Activated T-cell treated with anti-CD3 and anti-CD28 coated beads, Interleukin-2, amount 50 U/mL, for 72 hours (primary cell): ENCODE measurements around the gene GDF2. TPM values are rescaled to one million over a fixed set of nuclear protein-coding genes. Genes with fewer than 3 reads are reported as not detected.

Source experiments
- ATAC-seq, 2 donors: fragments of 150-1000 bp; cut with Tn5 transposase; replicated peaks in 1 of 2; 2 replicates each; pipeline ENCODE4 v1.10.0; 2021; ENCODE audit warnings: moderate library complexity in 2 of 2, mild to moderate bottlenecking in 1 of 2
- DNase-seq, 2 donors: peaks; one replicate each; pipeline ENCODE4 v3.0.0; 2021 to 2022; ENCODE audit warnings: mixed read lengths in 1 of 2
- H3K27ac Mint-ChIP-seq: one replicate; pipeline ENCODE4 v1.8.0; 2022; ENCODE audit warnings: mild to moderate bottlenecking, moderate library complexity, mixed read lengths
- H3K27me3 Mint-ChIP-seq: one replicate; pipeline ENCODE4 v1.8.0; 2022; ENCODE audit warnings: low read depth, mixed read lengths
- H3K36me3 Mint-ChIP-seq, 2 donors: one replicate each; pipeline ENCODE4 v1.8.0; 2022; ENCODE audit warnings: mixed read lengths in 2 of 2, mild to moderate bottlenecking in 1 of 2; ENCODE audit not compliant: insufficient read depth in 2 of 2
- H3K4me1 Mint-ChIP-seq: one replicate; pipeline ENCODE4 v1.8.0; 2022; ENCODE audit warnings: low read depth, mixed read lengths
- H3K4me3 Mint-ChIP-seq, 2 donors: one replicate each; pipeline ENCODE4 v1.8.0; 2022; ENCODE audit warnings: mild to moderate bottlenecking in 2 of 2, mixed read lengths in 2 of 2, moderate library complexity in 2 of 2
- H3K9me3 Mint-ChIP-seq, 2 donors: one replicate each; pipeline ENCODE4 v1.8.0; 2022; ENCODE audit warnings: mixed read lengths in 2 of 2
- total RNA-seq, 2 donors: library from RNA; stranded (reverse); gene quantifications; one replicate each; pipeline ENCODE4 v1.2.3, GENCODE V29; 2022

Gene GDF2
- total RNA-seq, 2 donors from 2014 or later = not detected

DNA sequence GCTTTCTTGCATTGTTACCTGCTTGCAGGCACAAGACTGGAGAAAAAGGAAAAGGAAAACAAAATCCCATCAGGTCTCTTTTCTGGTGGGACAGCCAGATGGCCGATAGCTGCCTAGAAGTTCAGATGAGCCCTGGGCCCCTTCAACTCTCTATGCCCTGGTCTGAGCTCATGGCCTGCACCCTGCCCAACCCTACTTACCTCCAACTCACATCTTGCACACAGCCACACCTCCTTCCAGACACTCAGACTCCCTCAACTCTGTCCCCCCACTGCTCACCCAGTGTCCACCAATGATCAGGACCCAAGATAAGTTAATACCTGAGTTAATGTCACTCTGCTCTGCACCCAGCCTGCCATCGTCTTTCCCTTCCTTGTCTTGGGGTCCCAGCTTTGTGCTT, 36.8 kb downstream of the GDF2 start:
- H3K27me3 Mint-ChIP-seq = no peaks in the 10 kb centered on the region
- no peak for DNase-seq
- no peak overlapping the region for H3K4me3 Mint-ChIP-seq
- no peak overlapping the region for H3K27ac Mint-ChIP-seq
- ATAC-seq = no peak
- no peaks in the 10 kb centered on the region for H3K4me1 Mint-ChIP-seq
- H3K36me3 Mint-ChIP-seq = no peaks in the 10 kb centered on the region
- no peaks in the 10 kb centered on the region for H3K9me3 Mint-ChIP-seq

DNA sequence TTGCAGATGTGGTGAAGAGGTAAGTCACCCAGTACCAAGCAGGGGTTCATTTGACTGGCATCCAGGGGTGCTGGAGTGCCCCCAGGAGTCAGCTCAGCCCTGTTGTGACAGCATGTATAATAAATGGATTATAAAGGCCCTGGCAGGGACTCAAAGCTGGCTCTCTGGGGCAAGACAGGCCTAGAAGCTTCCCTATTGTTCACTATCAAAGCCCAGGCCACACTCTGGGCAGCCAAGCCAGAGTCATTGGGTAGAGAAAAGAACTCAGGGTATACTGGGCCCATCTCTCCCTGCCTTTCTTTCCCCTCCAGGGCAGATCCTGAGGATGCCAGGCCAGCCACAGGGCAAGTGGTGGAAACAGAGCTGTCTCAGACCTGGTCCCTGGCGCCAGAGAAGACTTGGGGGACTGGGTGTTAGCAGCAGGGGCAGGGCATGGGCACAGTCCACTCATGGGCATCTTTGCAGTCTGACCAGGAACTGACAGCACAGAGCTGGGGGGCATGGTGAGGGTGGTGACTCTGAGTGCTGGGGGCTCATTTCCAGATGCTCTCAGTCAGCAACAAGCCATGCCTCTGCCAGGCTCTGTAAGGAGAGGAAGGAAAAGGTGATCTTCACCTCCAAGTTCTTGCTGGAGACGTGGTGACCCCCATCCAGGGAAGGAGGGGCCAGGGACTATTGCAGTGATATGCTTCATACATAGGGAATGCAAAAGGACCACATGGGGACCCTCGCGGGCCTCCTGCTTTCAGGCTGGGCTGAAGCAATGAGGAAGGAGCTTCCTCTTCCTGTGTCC, 37.6 kb downstream of the GDF2 start:
- Mint-ChIP-seq H3K27ac (no peak overlapping the region), H3K36me3 (no peaks in the 10 kb centered on the region), H3K4me3 (no peak overlapping the region), H3K4me1 (no peaks in the 10 kb centered on the region), H3K9me3 (no peaks in the 10 kb centered on the region), H3K27me3 (no peaks in the 10 kb centered on the region)
- no peak for ATAC-seq
- DNase-seq = no peak

DNA sequence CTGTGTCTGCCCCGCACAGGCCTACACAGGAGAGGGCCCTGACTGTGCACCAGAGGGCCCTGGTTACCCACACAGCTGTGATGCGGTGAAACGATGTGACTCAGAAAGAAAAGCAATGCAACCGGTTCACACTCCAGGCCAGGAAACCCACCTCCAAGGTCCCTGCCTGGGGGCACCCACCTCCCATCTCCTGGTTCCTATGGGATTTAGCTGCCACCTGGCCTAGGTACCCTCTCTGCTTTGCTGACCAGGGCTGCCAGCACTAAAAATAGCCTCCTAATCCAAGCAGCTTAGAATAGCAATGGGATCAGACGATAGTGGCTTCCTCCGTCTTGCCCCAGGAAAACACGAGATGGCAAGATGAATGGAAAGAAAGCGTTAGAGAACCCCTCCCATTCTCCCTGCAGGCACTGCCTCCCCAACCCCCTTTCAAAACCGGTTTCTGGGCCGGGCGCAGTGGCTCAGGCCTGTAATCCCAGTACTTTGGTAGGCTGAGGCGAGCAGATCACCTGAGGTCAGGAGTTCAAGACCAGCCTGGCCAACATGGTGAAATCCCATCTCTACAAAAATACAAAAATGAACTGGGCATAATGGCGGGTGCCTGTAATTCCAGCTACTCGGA, 38.3 kb downstream of the GDF2 start:
- Mint-ChIP-seq H3K36me3 (no peaks in the 10 kb centered on the region), H3K27ac (no peak overlapping the region), H3K9me3 (no peaks in the 10 kb centered on the region), H3K4me1 (no peaks in the 10 kb centered on the region), H3K4me3 (no peak overlapping the region), H3K27me3 (no peaks in the 10 kb centered on the region)
- DNase-seq (no peak), ATAC-seq (no peak)

DNA sequence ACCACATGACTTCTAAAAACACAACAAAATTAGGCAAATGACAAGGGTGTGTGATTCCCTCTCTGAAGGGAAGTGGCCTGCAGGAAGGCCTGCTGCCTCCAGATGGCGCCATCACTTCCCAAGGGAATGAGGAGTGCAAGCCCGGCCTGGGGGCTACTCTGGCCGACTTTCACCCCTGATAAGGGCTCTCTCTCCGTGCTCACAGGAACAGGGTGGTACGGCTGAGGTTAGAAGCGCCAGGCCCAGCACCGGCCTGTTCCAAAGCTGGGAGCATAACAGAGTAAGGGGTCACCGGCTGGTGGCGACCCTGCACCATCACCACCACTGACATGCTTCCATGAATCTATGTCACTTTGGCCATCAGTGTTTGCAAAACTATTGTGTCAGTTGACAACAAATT, 39.0 kb downstream of the GDF2 start:
- H3K27me3 Mint-ChIP-seq = no peaks in the 10 kb centered on the region
- no peaks in the 10 kb centered on the region for H3K36me3 Mint-ChIP-seq
- H3K4me3 Mint-ChIP-seq = no peak overlapping the region
- H3K4me1 Mint-ChIP-seq = no peaks in the 10 kb centered on the region
- H3K9me3 Mint-ChIP-seq = no peaks in the 10 kb centered on the region
- ATAC-seq (peak in 1 of 2 donors; percentile 19), DNase-seq (peak; percentile 35 to 46)
- no peak overlapping the region for H3K27ac Mint-ChIP-seq

DNA sequence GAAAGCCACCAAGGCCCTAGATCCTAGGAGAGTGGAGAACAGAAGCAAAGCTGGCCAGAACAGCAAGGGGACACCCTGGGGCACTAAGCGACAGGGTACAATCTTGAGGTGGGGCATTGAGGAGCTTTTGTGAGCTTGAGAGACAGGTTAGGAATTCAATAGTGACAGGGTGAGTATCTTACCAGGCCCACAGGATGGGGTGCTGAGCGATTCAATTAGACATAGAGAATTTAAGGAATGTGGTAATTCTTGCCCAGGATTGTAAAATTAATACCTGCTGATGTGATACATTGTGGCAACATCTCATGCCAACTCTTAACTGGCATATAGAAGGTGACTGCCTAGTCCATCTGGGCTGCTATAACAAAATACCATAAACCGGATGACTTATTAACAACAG, 39.9 kb downstream of the GDF2 start:
- no peaks in the 10 kb centered on the region for H3K36me3 Mint-ChIP-seq
- no peaks in the 10 kb centered on the region for H3K27me3 Mint-ChIP-seq
- H3K4me3 Mint-ChIP-seq = no peak overlapping the region
- DNase-seq (no peak), ATAC-seq (no peak)
- no peaks in the 10 kb centered on the region for H3K9me3 Mint-ChIP-seq
- no peak overlapping the region for H3K27ac Mint-ChIP-seq
- no peaks in the 10 kb centered on the region for H3K4me1 Mint-ChIP-seq

DNA sequence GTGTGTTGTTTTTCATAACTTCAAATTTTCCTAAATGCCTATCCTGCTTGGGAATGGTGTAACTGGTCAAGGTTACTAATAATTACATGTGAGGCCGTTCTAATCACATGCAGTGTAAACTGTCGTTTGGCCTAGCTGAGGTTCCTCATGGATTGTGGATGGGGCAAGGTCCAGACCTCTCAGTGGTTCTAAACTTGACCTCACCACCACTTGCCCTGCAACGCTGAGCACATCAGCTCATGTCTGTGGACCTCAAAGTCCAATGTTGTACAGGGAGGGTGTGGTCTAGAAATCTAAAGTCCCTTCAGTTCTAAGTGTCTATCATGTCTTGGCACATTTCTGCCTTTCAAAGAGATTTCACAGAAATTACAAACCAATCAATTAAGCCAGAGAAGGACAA, 41.5 kb downstream of the GDF2 start:
- Mint-ChIP-seq H3K4me3 (no peak overlapping the region), H3K9me3 (no peaks in the 10 kb centered on the region), H3K4me1 (no peaks in the 10 kb centered on the region), H3K36me3 (no peaks in the 10 kb centered on the region), H3K27ac (no peak overlapping the region), H3K27me3 (no peaks in the 10 kb centered on the region)
- ATAC-seq = no peak
- DNase-seq = no peak

DNA sequence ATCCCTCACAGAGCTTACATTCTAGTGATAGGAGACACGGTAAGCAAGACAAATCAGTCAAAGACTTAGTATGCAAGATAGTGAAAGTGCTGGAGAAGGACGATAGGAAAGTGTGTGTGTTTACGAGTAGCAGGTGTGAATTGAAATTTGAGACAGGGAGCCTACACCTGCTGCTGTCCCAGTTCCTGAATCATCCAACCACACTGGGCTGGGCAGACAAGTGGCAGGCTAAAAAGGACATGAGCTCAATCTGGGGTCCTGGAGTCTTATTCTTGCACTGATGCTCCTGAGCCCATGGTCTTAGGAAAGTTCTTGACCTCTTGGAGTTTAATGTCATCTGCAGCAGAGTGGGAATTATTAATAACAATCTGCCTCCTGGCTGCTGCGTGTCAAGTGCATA, 42.1 kb downstream of the GDF2 start:
- Mint-ChIP-seq H3K36me3 (no peaks in the 10 kb centered on the region), H3K27ac (no peak overlapping the region), H3K4me1 (no peaks in the 10 kb centered on the region), H3K9me3 (no peaks in the 10 kb centered on the region), H3K4me3 (no peak overlapping the region), H3K27me3 (no peaks in the 10 kb centered on the region)
- no peak for DNase-seq
- ATAC-seq = no peak

DNA sequence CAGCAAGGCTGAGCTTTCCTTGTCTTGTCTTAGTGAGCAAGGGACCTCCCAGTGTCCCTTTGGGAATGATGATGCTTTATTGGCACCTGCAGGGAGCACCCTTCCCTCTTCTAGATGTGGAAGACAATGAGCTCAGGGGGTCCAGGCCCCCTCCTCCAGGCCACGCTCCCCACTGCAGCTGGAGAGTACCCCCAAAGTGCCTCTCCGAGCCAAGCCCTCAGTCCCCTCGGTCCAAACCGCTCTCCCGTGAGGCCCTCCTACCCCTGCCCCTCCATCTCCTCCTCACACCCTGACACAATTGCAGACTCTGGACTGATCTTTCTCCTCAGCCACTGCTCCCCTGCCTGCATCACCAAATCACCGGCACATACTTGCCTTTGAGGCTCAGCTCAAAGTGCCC, 42.7 kb downstream of the GDF2 start:
- ATAC-seq (no peak), DNase-seq (no peak)
- no peaks in the 10 kb centered on the region for H3K36me3 Mint-ChIP-seq
- H3K27ac Mint-ChIP-seq = no peak overlapping the region
- H3K27me3 Mint-ChIP-seq = no peaks in the 10 kb centered on the region
- H3K9me3 Mint-ChIP-seq = no peaks in the 10 kb centered on the region
- H3K4me1 Mint-ChIP-seq = no peaks in the 10 kb centered on the region
- no peak overlapping the region for H3K4me3 Mint-ChIP-seq

DNA sequence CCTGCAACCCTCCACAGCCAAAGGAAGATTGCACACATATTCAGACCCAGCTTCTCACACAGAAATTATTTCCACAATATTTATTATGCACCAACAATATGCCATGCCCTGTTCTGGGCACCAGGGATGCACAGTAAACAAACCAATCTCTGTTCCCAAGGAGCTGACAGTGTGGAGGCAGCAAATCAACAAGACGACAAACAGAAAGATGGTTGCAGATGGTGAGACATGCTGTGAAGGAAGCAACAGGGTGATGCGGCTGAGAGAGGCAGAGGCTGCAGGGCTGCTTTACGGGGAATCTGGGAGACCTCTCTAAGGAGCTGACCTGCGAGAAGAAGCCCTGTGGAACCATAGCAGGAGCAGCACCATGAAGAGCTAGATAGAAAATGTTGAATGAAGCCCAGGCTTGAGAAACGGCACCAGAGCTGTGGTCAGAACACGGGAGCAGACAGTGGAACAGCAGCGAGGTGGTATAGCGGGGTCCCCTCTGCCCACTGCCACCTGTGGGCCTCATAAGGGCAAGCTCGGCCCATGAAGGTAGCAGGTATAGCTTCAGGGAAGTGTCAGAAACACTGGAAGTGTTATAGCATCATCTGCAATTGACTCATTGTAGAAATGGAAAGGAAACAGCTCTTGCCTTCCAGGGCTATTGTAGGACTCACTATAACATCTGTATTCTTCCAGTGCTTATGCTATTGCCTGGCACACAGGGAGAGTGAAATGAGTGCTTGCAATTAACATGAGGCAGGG, 43.4 kb downstream of the GDF2 start:
- no peak overlapping the region for H3K4me3 Mint-ChIP-seq
- H3K27ac Mint-ChIP-seq = no peak overlapping the region
- no peak for ATAC-seq
- DNase-seq = no peak
- no peaks in the 10 kb centered on the region for H3K4me1 Mint-ChIP-seq
- no peaks in the 10 kb centered on the region for H3K36me3 Mint-ChIP-seq
- H3K27me3 Mint-ChIP-seq = no peaks in the 10 kb centered on the region
- H3K9me3 Mint-ChIP-seq = no peaks in the 10 kb centered on the region

DNA sequence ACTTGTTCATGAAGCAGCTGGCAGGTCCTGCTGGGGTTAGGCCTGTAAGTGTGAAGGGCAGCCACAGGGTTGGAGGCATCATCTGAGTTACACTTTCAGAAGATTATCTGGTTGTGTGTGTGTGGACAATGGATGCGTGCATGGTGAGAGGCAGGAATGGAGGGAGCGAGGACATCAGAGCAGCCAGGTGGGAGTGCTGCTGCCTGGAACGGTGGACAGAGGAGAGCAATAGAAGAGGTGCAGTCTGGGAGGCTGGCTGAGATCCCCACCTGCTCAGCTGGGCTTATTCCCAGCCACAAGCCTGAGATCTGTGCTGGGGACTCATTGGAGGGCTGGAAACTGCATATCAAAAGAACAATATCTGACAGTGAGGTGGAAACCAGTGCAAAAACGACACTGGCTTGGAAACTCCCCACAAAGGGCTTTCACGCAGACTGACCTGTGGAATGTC, 44.0 kb downstream of the GDF2 start:
- no peaks in the 10 kb centered on the region for H3K27me3 Mint-ChIP-seq
- no peak overlapping the region for H3K4me3 Mint-ChIP-seq
- DNase-seq (no peak), ATAC-seq (no peak)
- H3K36me3 Mint-ChIP-seq = no peaks in the 10 kb centered on the region
- no peak overlapping the region for H3K27ac Mint-ChIP-seq
- H3K4me1 Mint-ChIP-seq = no peaks in the 10 kb centered on the region
- H3K9me3 Mint-ChIP-seq = no peaks in the 10 kb centered on the region

DNA sequence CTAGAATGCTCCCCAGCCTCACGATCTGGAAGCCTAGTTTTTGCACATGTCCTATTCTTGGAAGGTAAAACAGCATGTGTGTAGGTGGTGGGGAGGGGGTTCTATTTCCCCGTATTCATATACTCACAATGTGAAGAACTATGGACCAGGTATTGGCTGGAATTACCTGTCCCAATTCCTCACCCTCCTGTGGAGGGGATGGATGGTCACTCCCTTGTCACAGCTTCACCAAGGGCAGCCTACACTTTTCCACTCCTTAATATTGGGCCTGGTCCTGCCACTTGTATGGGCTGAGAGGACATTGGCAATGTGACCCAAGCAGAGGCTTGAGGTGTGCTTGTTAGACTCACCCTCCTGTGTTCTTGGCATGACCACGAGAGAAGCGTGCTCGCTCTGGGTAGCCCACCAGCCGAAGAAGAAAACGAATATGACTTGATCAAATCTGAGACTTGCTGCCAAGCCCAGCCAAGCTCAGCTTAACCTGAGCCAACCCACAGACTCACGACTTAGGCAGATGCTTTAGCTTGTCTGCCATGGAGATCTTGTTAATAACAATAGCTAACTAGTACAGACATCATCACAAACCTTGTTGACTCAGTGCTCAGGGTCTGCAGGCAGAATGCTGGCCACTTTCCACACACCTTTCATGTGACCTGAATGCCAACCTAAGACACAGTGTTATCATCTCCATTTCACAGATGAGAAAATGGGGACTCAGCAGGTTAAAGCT, 44.6 kb downstream of the GDF2 start:
- ATAC-seq = no peak
- no peak overlapping the region for H3K4me3 Mint-ChIP-seq
- no peak for DNase-seq
- no peaks in the 10 kb centered on the region for H3K9me3 Mint-ChIP-seq
- H3K27ac Mint-ChIP-seq = no peak overlapping the region
- no peaks in the 10 kb centered on the region for H3K4me1 Mint-ChIP-seq
- H3K27me3 Mint-ChIP-seq = no peaks in the 10 kb centered on the region
- H3K36me3 Mint-ChIP-seq = no peaks in the 10 kb centered on the region

DNA sequence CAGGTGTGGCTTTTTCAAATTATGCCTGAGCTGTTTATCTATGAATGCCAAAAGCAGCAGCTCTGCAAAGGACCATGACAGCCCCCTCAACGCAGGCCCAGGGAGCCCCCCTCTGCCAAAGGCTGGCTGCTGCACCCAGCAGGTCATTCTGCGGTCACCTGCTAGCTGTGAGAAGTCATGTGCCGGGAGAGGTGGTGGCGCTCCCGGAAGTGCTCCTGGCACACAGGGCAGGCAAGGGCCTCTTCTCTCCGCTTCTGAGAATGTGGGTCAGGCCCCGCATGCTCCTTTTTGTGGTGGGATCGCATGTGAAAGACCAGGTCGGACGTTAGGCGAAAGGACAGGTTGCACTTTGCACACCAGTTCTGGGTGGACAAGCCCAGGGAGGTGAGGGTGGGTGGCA, 45.4 kb downstream of the GDF2 start:
- no peak overlapping the region for H3K4me3 Mint-ChIP-seq
- no peaks in the 10 kb centered on the region for H3K4me1 Mint-ChIP-seq
- DNase-seq (no peak), ATAC-seq (no peak)
- no peak overlapping the region for H3K27ac Mint-ChIP-seq
- H3K36me3 Mint-ChIP-seq = no peaks in the 10 kb centered on the region
- H3K9me3 Mint-ChIP-seq = no peaks in the 10 kb centered on the region
- H3K27me3 Mint-ChIP-seq = no peaks in the 10 kb centered on the region
